CD4-positive, alpha-beta T cell treated with Interleukin-17A for 4 hours (primary cell): ENCODE results near the gene BLOC1S6.

Experiments used
- DNase-seq: peaks from one replicate; pipeline ENCODE4 v3.0.0-alpha.2; 2020; ENCODE audit warnings: mixed read lengths

The BLOC1S6 gene, protein sequence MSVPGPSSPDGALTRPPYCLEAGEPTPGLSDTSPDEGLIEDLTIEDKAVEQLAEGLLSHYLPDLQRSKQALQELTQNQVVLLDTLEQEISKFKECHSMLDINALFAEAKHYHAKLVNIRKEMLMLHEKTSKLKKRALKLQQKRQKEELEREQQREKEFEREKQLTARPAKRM

DNA sequence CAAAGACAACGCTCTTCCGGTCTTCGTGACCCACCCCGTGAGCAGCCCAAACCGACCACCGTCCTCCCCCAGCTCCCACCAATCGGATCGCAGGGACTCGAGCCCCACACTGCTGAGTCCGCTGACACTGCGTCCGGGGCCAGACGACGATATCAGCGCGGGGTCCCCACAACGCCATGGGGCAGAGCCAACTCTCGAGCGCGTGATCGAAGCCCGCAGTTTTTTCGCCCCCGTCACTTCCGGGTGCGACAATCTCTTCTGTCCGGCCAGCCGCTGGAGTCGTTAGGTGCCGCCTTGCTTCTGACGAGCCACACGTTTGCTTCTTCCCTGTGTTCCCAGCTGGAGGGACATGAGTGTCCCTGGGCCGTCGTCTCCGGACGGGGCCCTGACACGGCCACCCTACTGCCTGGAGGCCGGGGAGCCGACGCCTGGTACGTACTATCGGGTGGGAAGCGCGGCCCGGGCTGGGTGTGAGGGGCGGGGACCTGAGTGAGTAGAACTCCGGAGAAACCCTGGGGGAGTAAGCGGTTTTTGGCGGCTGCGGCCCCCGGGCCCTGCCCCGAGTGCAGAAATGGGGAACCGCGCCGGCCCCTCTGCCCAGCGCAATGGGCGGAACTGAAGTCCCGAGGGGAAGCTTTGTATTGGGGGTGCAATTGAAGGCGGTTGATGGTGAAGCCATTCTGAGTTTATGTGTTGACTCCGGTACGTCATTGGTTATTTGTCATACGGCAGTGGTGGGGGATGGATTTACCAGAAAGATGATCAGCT, at the start of gene BLOC1S6:
Gene BLOC1S6, plus strand, starts transcription at position 285 of the 768 bp plus-strand sequence. Its CDS starts 65 bp downstream, at position 350.
- DNase-seq, result peak; percentile 88

DNA sequence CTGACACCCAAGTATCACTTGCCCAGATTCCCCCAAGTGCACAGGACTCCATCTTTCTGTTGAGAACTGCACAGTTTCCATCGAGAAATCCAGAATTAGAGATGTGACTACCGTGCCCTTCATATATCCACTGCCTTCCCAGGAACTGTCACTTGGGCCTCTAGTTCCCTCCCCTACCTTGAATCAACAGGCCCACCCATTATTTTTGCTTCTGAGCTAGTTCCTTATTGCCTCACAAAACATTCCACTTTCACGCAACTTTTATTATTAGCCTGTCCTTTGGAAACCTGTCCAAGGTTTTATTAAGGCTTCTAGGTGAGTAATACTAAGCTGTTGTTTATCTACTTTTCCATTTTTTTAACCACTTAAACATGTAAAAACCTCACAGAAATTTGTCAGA, 47.5 kb upstream of the BLOC1S6 start:
- no peak for DNase-seq

DNA sequence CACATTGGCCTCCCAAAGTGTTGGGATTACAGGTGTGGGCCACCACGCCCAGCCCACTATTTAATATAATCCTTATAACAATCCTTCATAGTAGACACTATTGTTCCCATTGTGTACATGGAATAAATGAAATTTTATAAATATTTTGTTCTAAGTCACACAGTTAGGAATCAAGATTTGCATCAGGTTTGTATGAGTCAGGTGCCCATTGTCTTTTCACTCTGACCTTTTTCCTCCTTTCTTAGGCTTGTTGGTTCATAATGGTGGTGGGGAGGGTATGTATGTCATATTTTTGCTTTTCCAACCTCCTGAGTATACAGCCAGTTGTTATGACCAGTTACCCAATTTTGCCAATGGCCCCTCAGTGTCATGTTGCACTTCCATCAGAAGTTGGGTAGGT, 46.6 kb upstream of the BLOC1S6 start:
- no peak for DNase-seq

DNA sequence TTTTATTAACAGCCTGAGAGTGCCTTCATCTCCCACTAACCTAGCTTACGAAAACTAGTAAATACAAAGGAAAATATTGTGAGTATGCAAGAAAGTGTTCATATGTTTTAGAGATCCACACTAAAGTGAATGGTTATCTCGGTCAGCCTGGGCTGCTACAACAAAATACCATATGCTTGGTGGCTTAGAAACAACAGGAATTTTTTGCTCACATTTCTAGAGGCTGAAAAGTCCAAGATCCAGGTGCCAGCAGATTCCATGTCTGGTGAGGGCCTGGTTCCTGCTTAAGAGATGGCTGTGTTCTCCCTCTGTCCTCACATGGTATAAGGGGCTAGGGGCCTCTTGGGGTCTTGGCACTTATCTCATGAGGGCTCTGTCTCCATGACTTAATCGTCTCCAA, 44.1 kb upstream of the BLOC1S6 start:
- no peak for DNase-seq

DNA sequence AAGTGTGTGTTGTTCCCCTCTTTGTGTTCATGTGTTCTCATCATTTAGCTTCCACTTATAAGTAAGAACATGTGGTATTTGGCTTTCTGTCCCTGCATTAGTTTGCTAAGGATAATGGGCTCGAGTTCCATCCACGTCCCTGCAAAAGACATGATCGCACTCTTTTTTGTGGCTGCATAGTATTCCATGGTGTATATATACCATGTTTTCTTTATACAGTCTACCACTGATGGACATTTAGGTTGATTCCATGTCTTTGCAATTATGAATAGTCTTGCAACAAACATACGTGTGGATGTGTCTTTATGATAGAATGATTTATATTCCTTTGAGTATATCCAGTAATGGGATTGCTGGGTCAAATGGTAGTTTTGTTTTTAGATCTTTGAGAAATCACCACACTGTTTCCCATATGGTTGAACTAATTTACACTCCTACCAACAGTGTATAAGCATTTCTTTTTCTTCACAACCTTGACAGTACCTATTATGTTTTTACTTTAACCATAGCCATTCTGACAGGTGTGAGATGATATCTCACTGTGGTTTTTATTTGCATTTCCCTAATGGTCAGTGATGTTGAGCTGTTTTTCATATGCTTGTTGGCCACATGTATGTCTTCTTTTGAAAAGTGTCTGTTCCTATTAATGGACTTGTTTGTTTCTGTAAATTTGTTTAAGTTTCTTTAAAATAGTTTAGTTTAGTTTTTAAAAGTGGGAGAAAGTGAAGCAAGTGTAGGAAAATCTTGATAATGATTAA, 42.7 kb upstream of the BLOC1S6 start:
- DNase-seq, result no peak

DNA sequence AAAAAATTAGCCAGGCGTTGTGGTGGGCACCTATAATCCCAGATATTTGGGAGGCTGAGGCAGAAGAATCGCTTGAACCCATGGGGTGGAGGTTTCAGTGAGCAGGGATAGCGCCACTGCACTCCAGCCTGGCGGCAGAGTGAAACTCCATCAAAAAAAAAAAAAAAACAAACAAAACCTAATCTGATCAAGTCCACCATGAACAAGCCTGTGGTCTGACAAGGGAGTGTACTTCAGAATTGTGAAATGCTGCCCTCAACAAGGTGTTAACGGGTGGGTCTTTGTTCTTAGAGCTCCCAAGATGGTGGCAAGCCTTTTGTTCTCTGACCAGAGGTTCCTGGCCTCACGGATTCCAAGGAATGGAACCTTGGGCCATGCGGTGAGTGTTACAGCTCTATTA, 40.4 kb upstream of the BLOC1S6 start:
- DNase-seq, result no peak

DNA sequence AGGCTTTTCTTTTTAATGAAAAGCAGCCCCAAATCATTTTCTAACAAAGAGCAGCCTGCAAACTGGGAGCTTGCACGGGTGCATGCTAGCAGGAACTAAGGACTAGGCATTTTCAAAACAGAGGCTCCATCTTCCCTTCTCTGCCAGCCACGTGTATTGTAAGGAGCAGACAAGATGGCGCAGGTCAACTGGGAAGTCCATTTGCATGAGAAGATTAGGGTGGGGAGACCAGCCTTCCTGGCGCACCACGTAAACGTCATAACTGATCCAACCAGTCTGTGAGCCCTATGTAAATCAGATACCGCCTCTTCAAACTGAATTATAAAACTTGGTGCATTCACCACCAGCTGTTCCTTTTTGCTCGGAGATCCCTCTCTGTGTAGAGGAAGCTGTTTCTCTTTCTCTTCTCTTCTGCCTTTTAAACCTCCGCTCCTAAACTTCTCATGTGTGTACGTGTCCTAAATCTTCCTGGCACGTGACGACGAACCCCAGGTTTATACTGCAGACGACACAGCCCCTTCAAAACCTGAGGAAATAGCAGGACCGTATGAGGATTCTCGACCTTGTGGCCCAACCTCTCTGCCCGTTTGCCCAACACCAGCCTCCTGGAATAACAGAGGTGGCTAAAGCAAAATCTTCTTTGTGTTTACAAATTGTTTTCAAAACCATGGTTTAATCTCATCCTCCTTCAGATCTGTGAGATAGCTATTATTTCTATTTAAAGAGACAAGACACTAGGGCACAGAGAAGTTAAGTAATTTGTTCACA, 38.2 kb upstream of the BLOC1S6 start:
- DNase-seq, result no peak

DNA sequence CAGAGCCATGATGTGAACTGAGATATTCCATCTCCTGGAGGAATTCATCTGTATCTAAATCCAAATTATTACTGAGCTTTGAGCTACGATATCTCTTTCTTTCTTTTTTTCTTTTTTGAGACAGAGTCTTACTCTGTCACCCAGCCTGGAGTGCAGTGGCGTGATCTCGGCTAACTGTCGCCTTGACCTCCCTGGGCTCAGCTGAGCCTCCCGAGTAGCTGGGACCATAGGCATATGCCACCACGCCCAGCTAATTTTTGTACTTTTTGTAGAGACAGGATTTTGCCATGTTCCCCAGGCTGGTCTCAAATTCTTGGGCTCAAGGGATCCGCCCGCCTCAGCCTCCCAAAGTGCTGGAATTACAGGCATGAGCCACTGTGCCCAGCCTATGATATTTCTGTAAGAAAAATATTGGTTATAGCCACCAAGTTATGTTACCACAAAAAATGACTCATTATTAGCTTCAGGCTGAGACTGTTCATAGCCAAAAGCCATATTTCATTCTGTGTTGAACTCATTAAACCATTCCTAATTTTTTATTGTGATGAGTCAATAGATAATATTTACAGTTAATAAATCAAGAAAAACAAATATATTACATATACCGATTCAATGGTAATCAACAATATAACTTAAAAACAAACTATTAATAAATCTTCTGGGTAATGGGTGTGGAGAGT, 37.5 kb upstream of the BLOC1S6 start:
- no peak for DNase-seq

DNA sequence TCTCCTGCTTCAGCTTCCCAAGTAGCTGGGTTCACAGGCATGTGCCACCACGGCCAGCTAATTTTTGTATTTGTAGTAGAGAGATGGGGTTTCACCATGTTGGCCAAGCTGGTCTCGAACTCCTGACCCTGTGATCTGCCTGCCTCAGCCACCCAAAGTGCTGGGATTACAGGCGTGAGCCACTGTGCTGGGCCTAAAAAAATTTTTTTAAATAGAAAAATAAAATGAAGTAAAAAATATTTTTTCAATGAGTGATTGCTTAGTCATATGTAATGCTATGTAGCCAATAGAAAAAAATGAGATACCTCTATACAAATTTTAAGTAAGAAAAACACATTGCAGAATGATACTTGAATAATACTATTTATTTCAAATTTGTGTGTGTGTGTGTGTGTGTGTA, 36.7 kb upstream of the BLOC1S6 start:
- no peak for DNase-seq

DNA sequence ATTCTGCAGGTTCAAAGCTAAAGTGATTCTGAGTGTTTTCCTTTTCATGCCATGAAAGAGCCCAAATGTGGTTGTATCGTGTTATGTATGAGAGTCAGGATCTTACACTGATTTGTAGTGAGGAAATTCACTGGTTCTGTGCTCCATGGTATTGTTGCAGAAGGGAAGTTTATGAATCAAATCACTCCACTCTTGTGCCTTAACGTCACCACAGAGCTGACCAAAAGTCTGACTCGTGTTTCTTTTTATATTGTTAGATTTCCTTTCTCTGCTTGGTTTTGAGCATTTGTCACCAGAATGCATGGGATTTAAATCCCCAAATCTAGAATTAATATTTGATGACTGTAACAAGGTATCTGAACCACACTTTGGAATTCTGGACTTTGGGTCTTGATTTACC, 35.5 kb upstream of the BLOC1S6 start:
- no peak for DNase-seq

DNA sequence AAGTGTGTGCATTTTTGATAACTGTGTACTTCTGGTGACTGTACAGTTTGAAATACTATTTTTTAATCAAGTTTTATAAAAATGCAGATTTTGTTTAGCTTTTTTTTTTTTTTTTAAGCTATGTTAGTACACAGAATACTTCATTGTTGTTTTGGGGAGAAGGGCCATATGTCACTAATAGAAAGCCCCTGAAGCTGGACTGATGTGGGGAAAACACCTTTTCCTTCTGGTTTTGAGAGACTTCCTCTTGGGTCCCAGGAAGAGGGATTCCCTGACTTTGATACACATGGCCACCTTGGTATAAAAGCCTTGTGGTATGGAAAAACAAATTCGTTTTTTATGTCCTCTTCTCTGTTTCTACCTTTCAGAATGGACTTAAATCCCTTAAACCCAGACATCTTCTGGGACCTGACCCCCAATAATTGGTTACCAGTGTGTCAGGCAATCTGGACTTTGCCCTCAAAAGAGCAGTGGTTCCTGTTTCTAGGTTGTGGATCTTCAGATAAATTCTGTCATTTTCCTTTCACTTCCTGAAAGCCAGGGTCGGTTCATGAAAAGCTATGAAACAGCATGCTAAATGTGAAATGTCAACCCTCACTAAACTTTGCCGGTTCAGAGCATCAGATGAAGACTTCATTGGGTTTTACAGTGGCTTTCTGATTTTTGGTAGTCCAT, 31.1 kb upstream of the BLOC1S6 start:
- DNase-seq, result no peak

DNA sequence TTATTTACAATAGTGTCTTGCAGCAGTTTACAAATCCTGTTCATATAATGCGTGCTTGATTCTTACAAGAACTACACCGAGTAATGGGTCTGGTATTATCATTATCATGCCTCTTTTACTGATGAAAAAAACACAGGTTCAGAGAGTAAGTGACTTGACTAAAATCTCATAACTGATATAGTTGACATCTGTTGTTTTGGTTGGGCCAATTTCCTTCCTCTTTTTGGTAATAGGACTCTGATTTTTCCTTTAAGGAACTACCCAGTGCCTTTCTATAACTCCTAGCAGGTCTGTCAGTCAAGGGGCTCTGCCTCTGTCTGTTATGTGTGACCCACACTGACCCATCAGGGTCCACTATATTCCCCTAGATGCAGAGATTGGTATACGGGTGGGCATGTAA, 14.6 kb upstream of the BLOC1S6 start:
- DNase-seq, result no peak

DNA sequence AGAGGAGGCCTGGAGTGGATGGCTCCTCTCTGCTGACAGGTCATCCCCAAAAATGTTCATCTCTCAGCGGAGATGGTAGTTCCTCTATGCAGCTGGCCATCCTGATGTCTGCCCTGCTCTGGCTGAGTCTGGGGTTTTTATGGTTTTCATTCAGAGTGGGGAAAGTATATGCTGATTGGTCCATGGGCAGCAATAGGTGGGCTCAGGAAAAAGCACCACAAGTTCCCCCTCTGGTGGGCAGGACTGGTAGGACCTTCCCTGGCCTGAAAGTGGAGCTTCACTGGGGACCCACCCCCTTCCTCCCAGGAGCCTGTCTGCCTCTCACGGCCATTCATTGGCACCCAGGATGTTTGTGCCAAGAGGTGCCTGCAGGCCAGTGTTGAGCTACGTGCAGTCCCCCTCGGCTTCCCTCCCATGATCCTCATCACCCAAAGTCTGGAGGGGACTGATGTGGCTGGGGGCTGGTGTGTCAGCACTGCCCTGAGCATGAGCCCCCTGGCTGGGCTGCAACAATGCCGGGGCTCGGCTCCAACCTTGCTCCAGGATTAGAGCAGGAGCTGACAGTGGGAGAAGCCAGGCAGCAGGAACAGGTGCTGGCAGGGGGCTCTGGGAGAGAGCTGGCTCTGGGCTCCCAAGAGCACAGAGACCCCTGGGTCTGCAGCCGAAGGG, 13.1 kb upstream of the BLOC1S6 start:
- peak; percentile 11 for DNase-seq

DNA sequence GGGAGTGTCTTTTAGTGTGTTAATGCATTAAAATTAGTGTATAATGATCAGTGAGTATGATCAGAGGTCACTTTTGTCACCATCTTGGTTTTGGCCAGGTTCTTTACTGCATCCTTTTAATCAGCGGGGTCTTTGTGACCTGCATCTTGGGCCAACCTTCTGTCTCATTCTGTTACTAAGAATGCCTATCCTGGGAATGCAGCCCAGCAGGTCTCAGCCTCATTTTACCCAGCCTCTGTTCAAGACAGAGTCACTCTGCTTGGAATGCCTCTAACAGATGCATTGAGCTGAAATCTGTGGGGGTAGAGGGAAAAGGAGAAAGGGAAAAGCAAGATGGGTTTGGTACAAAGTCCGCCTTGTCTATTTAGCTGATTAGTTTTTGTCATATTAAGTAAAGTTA, 5.3 kb upstream of the BLOC1S6 start:
- no peak for DNase-seq

DNA sequence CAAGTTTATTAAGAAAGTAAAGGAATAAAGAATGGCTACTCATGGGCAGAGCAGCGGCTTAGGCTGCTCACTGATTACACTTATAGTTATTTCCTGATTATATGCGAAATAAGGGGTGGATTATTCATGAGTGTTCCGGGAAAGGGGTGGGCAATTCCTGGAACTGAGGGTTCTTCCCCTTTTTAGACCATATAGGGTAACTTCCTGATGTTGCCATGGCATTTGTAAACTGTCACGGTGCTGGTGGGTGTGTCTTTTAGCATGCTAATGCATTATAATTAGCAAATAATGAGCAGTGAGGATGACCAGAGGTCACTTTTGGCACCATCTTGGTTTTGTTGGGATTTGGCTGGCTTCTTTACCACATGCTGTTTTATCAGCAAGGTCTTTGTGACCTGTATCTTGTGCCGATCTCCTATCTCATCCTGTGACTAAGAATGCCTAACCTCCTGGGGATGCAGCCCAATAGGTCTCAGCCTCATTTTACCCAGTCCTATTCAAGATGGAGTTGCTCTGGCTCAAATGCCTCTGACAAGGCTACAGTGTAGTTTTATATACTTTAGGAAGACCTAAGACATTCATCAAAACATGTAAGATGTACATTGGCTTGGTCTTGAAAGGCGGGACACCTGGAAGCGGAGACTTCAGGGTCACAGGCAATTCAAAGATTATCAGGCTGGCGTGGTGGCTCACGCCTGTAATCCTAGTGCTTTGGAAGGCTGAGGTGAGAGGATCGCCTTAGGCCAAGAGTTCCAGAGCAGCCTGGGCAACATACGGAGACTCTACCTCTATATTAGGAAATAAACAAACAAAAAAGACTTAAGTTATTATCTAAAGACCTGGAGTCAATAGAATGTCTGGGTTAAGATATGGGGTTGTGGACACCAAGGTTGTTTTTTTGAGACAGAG, 3.2 kb upstream of the BLOC1S6 start:
- no peak for DNase-seq

DNA sequence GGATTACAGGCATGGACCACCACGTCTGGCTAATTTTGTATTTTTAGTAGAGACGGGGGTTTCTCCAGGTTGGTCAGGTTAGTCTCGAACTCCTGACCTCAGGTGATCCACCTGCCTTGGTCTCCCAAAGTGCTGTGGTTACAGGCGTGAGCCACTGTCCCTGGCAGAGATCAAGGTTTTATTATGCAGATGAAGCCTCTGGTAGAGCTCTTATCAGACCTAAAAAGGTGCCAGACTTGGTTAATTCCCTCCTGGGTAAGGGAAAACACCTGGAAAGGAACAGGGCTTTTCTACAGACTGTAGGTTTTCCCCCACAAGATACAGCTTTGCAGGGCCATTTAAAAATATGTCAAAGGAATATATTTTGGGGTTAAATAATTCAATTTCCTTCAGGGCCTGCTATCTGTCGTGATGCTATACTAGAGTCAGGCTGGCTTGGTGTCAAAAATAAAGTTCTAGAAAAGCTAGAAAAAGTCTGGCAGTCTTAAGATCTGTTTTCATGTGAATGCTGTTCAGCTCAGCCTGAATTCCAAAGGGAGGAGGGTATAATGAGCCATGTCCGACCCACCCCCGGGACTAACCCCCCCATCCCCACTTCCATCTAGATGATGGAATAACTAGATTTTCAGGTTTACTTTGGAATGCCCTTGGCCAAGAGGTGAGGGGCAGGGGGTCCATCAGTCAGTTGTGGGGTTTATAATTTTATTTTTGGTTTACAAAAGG, 1.9 kb upstream of the BLOC1S6 start:
- DNase-seq, result no peak

DNA sequence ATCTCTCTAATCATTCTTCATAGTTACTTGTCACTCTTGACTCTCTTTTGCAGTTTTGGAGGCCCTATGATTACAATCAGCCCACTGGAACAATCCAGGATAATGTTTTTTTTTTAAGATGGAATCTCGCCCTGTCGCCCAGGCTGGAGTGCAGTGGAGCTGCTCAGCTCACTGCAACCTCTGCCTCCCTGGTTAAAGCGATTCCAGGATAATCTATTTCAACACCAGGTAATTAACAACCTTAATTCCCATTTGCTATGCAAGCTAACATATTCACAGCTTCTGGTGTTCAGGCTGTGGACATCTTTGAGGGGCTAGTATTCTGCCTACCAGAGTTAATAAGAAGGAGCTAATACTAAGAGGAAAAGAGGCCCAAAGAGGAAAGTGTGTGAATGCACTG, 1.1 kb upstream of the BLOC1S6 start:
- no peak for DNase-seq

DNA sequence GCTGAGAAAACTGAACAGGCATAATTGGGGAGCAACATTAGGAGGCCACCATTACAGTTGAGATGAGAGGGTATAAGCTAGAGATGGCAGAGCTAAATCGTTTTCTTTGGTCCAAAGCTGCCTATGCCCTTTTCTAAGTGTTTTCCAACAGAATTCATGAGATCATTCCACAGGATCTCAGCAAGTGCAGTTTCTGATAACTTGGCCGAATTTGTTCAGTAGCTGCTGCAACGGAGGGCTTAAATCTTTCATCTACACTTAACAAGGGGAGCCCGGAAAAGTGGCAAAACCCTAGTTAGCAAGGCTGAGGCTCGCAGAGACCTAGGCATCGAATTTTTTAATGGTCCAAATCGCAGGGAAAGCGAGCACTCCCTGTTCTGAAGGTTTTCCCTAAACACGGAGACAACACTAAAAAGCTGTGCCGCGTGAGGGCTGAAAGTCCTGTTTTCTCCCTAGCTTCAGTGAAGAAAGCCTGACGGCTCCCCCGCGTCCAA, 531 bp upstream of the BLOC1S6 start:
- DNase-seq, result no peak

DNA sequence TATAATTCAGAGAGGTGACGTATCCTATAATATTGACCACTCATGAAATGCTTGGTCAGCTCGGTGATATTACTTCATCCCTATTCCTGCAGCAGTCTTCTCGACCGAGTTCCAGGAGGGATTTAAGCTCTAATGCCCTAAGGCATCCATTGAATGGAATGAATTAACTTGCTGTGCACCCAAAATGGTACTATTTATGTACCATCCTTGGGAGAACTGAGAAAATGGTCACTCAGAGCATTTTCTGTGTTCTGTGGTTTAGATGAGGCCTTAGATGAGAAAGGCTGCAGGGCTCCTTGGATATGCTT, 638 bp downstream of the BLOC1S6 start:
- no peak for DNase-seq
